GM12891 (cell line): Measurements from ENCODE around the gene APBA2.

Experiments used
- PAX5 ChIP-seq: IDR thresholded peaks from 2 replicates; pipeline ENCODE4 v1.6.1; 2011; ENCODE audit warnings: low read length, moderate library complexity, mild to moderate bottlenecking; ENCODE audit not compliant: insufficient read depth, severe bottlenecking
- POLR2A ChIP-seq: IDR thresholded peaks from 2 replicates; pipeline ENCODE4 v1.6.1; 2011; ENCODE audit warnings: low read depth, low read length, control low read depth
- POLR2AphosphoS5 ChIP-seq: IDR thresholded peaks from 2 replicates; pipeline ENCODE4 v1.6.1; 2011; ENCODE audit warnings: low read depth, low read length, control low read depth
- SPI1 ChIP-seq: IDR thresholded peaks from 2 replicates; pipeline ENCODE4 v1.6.1; 2011; ENCODE audit warnings: low read depth, low read length, control low read depth
- TAF1 ChIP-seq: IDR thresholded peaks from 2 replicates; pipeline ENCODE4 v1.6.1; 2011; ENCODE audit warnings: low read depth, low read length, control low read depth

DNA sequence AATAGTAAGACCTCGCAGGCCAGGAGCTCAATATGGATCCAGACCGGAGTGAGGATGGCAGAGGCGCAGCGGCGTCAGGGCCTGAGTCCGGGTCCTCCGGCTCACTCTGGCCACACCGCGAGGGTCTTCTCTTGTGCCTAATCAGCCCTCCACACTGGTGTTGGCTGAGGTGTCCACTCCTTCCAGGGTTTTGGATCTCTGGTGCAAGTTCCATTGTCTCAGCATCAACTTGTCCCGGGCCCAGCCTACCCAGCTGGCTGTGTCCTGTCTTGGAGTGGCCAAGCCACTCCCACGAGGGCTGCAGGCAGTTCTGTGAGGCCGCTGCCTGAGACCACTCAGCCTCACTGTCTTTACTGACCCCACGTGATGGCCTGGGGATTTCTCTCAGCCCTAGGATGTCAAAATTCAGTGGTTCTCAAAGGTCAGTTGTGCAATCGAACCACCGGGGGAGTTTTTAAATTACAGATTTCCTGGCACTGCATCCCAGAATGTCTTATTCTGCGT lies 24.7 kb upstream of the APBA2 start:
- TF ChIP-seq POLR2A (no peak), PAX5 (no peak), SPI1 (no peak), POLR2AphosphoS5 (no peak), TAF1 (no peak)
